T-helper 1 cell treated with Interleukin-12 subunit alpha and Interleukin-12 subunit beta and Interleukin-4 antibody, amounts not matched to agents 30 ng/mL and 1 ng/mL, for 36 hours (primary cell): ENCODE data around the gene ARL15. TPM values are rescaled to one million over a fixed set of nuclear protein-coding genes. Genes with fewer than 3 reads are reported as not detected.

Source experiments
- intact Hi-C: fragments of 100-400 bp; cut with micrococcal nuclease; formaldehyde crosslinking; loops from one replicate; pipeline ENCODE4 v1.15.1; 2024
- total RNA-seq: library from RNA; stranded (reverse); gene quantifications from 2 replicates; pipeline ENCODE4 v1.2.3, GENCODE V29; 2022

ARL15 gene
- total RNA-seq, 1 donor from 2014 or later = 13.1 TPM

- intact Hi-C loops = no loop called here
Observed at GRCh38 chr5:54288568-54289217, 21.7 kb downstream of the ARL15 start.

GRCh38 chr5:54285686-54286085 is 24.7 kb downstream of the ARL15 start:
- intact Hi-C loops = no loop called here

DNA sequence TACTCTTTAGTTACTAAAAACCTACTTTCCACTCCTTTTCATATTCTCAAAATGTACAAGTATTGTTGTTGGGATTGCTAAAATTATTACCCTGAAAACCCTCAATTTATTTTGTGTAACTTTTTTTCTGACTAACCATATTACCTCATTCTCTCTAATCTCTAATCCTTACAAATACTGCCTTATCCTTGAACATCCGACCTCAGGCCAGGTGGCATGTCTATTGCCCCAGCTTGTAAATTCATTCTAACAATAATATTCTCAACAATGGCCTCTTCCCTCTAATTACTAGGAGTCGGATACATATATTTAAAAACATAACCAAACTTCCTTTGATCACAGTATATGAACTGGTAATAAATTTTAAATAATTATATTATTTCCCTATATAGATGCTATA is 25.8 kb downstream of the ARL15 start:
- intact Hi-C loops = no loop called here

GRCh38 chr5:54282876-54283275 is 27.5 kb downstream of the ARL15 start:
- intact Hi-C loops = no loop called here

DNA sequence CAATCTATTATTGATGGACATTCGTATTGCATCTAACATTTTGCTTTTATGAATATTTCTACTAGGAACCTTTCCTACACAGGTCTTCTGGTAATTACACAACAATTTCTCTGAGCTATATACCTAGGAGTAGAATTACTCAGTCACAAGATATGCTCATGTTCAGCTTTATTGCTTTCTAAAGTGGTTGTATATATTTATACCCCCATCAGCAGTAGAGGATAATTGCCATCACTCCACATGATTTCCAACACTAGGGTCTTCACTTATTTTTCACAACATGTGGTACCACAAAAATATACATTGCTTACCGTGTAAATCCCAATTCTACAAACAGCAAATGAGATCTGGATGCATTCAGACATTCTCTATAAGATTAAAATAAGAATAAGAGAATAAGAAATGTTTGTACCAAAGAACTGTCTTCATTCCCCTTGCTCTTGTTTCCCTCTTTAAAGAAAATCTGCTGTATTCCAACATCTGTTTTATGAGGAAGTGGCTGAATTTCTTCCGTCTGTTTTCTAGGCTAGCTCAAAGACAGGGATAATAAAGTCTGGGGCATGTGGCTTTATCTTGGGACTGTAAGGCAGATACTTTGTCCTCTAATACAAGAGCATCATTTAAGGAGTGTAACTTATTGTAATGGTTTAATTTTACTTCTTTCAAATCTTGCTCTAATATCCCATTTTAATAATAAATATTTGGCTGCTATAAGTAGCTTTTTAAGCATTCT is 28.2 kb downstream of the ARL15 start:
- intact Hi-C loops = no loop called here

GRCh38 chr5:54279960-54280359 is 30.4 kb downstream of the ARL15 start:
- intact Hi-C loops = no loop called here

DNA sequence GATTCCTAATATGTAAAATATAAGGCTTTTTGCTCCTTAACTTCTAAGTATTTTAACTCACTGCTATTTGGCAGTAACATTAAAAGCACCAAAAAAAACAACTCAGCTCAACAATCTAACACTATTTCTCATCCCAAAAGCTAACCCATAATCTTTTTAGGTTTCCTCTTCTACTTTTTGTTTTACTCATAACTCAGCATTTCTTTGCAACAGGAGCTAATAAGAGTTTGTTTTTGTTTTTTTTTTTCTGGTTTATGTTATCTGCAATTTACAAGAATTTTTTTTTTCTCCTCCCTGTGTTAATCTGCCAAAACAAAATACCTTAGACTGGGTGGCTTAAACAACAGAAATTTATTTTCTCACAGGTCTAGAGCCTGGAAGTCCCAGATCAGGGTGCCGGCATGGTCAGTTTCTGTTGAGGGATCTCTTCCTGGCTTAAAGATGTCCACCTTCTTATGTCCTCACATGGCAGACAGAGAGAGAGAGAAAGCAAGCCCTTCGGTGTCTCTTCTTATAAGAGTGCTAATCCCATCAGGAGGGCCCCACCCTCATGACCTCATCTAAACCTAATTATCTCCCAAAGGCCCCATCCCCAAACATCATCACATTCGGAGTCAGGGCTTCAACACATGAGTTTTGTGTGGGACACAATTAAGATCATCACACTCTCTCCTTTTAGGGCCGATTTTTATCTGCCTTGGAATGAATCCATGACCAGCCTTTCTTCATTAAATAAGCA is 31.2 kb downstream of the ARL15 start:
- intact Hi-C loops = no loop called here

DNA sequence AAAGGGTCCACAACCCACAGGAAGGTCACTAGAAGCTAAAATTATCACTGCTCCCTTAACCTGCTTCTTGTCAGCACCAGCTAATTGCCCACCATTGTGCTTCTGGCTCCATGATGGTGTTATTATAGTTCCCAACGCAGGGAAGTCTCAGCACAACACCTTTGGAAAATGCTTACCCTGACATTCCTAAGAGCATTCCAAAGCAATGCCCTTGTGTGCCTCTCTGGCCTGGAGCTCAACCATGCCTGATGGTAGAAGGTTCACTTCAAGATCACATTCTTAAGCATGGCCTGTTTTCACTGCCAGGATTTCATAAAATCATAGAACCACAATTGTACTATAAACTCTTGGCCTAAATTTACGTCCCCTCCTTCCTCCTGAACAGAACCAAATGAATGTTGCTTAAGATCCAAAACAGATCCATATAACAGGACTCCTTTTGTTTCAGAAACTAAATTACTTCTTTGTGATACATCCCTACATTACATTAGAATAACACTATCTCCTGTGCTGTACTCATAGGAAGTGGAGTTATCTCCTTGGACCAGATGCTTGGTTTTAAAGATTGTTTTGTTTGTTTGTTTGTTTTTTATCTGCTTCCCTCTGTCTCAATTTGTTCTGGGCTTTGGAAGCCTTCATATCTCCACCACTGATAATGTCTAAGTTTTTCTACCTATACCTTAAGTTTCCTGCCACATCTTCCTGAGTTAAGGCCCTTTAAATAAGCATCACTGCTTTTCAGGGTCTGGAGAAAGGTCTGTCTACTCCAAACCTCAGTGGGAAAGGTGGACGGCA is 32.1 kb downstream of the ARL15 start:
- intact Hi-C loops = no loop called here

DNA sequence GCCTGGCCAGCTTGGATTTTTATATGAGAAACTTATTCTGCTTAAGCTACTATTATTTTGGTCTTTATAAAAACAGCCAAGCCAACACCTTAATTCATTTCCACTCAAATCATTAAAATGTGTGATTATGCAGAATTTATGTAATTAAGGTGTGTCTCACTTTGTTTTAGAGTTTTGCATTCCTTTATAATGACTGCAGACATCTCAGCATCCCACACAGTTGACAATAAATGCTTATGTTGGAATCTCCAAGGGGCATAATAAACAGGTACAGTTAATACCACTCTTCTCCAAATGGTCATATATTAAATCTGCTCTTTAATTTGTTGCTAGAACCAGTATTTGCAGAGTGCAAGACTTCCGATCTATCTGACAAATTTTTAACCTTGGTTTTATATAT is 34.3 kb downstream of the ARL15 start:
- intact Hi-C loops = no loop called here

DNA sequence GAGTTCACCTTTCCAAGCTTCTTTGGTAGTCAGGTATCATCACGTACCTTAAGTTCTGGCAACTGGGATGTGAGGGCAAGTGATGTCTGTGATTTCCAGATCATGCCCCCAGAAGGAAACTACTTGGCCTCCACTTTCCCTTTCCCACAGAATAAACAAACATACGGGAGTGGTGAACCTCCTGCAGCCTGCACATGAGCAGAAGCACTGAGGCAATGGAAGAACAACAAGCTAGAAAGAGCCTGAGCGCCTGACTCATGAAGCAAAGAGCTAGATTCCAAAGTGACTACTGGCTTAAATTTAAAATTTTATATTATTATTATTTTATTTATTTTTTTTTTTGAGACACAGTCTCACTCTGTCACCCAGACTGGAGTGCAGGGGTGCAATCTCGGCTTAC is 35.0 kb downstream of the ARL15 start:
- intact Hi-C loops = no loop called here

- intact Hi-C loops = no loop called here
Observed at GRCh38 chr5:54274944-54275343, 35.4 kb downstream of the ARL15 start.

DNA sequence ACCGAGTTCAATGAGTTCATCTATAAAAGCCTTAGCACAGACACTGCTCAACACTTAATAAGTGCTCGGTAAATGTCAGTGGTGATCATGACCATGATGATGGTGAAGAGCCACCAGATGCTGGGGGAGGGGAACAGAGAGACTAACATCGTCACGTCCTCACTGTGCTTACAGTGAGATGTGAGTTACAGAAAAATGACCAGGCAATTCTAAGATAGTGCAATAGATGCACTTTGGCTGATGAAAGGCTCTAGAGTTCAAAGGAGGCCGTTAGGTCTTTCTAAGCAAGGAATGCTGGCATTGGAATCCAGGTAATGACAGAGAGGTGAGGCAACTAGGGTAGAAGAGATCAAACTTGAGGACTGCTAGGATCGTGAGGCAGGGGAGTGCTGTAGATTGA is 36.7 kb downstream of the ARL15 start:
- intact Hi-C loops = no loop called here

GRCh38 chr5:54272746-54273145 is 37.6 kb downstream of the ARL15 start:
- intact Hi-C loops = no loop called here

GRCh38 chr5:54270326-54270725 is 40.0 kb downstream of the ARL15 start:
- intact Hi-C loops = no loop called here

GRCh38 chr5:54264574-54264973 is 45.8 kb downstream of the ARL15 start:
- intact Hi-C loops = no loop called here

DNA sequence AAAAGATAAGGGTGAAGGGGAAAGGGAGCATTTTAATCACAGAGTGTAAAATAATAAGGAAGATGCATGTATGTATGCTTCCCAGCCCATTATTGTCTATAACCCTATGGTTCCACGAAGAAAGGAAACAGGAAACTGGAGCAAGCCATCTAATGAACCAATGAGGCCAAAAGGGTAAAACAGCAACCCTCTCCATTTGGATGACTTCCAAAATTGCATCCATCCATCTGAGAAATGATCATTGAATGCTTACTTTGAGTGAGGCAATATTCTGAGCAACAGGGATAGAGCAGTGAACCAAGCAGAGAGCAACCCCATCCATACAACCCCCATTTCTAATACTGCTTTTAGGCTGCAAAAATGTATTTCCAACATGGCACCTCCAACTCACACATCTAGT is 46.9 kb downstream of the ARL15 start:
- intact Hi-C loops = no loop called here

DNA sequence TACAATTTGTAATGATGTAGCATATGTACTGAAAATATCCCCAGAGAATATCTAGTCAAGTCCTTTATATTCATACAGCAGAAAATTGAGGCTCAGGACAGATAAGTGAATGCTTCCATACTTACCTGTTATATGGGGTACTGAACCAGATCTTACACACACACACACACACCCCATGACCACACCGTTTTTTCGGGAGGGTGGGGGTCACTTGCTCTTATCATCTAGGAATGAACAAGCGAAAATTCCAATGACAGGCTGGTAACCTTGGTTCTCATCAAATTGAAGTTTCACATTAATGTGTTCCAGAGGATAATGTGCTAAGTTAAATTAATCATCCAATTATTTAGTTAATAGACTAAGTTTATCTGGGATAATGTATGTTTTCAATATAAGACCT is 48.8 kb downstream of the ARL15 start:
- intact Hi-C loops = no loop called here

- intact Hi-C loops = no loop called here
Observed at GRCh38 chr5:54259981-54260380, 50.4 kb downstream of the ARL15 start.

GRCh38 chr5:54259090-54259489 is 51.3 kb downstream of the ARL15 start:
- intact Hi-C loops = no loop called here

DNA sequence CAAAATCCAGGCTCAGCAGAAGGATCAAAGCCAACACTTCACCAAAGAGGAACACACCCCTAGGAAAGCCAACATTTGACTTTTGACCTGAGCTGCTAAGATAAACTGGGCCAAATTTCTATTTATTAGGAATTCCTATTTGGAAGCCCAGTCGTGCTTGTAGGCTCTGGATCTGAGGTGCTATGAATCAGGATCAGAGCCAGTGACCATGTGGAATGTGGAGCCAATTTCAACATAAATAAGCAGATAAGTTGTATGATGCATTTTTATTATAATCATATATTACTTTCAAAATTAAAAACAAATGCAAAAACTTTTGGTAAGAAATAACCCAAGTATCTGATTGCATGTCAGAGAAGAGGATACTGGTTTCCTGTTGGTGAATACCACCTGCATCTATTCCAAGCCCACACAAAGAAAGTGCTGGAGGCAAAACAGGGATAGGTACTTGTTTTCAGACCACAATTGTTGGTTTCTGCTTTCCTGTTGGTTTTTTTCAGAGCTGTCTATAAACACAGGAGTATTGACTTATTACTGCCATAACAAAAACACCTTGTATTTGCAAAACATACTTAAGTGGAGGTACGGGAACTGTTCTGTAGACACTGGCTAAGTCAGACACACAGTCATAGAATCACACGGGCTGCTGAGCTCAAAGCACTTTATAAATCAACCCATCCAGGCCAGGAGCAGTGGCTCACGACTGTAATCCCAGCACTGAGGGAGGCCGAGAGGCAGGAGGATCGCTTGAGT is 52.8 kb downstream of the ARL15 start:
- intact Hi-C loops = no loop called here
